GM23338 (cell line): ENCODE data around the gene GPI. TPM values are rescaled to one million over a fixed set of nuclear protein-coding genes. Genes with fewer than 3 reads are reported as not detected.

Experiments used
- ATAC-seq: fragments of 200-7000 bp; cut with Tn5 transposase; 3 replicates; pipeline ENCODE4 v1.9.1; 2020
- DNase-seq: peaks from one replicate; pipeline ENCODE4 v3.0.0-alpha.2; 2015; ENCODE audit warnings: low spot score
- H2AFZ ChIP-seq: fragments of 200-600 bp; sonication (generic); 2 replicates; pipeline ENCODE4 v1.8.0; 2016; ENCODE audit warnings: antibody characterized with exemption, mild to moderate bottlenecking, moderate library complexity
- H3F3A ChIP-seq: fragments of 200-600 bp; sonication (generic); replicated peaks from 2 replicates; pipeline ENCODE4 v1.8.0; 2017; ENCODE audit warnings: antibody characterized with exemption, mixed run types, low read depth
- H3K27ac ChIP-seq: fragments of 200-600 bp; sonication (generic); 2 replicates; pipeline ENCODE4 v1.6.1; 2016; ENCODE audit warnings: low read depth
- H3K27me3 ChIP-seq: fragments of 200-600 bp; sonication (generic); 2 replicates; pipeline ENCODE4 v1.8.0; 2016; ENCODE audit warnings: mild to moderate bottlenecking, mixed run types, moderate library complexity; ENCODE audit not compliant: insufficient read depth
- H3K36me3 ChIP-seq: fragments of 200-600 bp; sonication (generic); 2 replicates; pipeline ENCODE4 v1.8.0; 2016; ENCODE audit warnings: mild to moderate bottlenecking; ENCODE audit not compliant: insufficient read depth
- H3K4me1 ChIP-seq: fragments of 200-600 bp; sonication (generic); 2 replicates; pipeline ENCODE4 v1.8.0; 2016; ENCODE audit warnings: mild to moderate bottlenecking, moderate library complexity; ENCODE audit not compliant: insufficient read depth
- H3K4me2 ChIP-seq: fragments of 200-600 bp; sonication (generic); 2 replicates; pipeline ENCODE4 v1.7.1; 2017; ENCODE audit warnings: mixed run types
- H3K4me3 ChIP-seq: fragments of 200-600 bp; sonication (generic); 2 replicates; pipeline ENCODE4 v1.6.1; 2016; ENCODE audit warnings: mixed run types
- H3K79me2 ChIP-seq: fragments of 200-600 bp; sonication (generic); replicated peaks from 2 replicates; pipeline ENCODE4 v1.8.0; 2017; ENCODE audit warnings: mild to moderate bottlenecking; ENCODE audit not compliant: insufficient read depth
- H3K9me2 ChIP-seq: fragments of 200-600 bp; sonication (generic); 2 replicates; pipeline ENCODE4 v1.8.0; 2017; ENCODE audit not compliant: insufficient read depth
- H4K20me1 ChIP-seq: fragments of 200-600 bp; sonication (generic); replicated peaks from 2 replicates; pipeline ENCODE4 v1.8.0; 2017; ENCODE audit warnings: mild to moderate bottlenecking; ENCODE audit not compliant: insufficient read depth
- H3K27ac Mint-ChIP-seq: 2 replicates; pipeline ENCODE4 v1.8.0; 2020; ENCODE audit warnings: inconsistent platforms, mild to moderate bottlenecking, moderate library complexity, mixed read lengths
- H3K27me3 Mint-ChIP-seq: 3 replicates; pipeline ENCODE4 v1.8.0; 2022; ENCODE audit warnings: low read depth, mild to moderate bottlenecking, moderate library complexity, mixed read lengths, inconsistent platforms; ENCODE audit not compliant: insufficient read depth, poor library complexity
- H3K36me3 Mint-ChIP-seq: 3 replicates; pipeline ENCODE4 v1.8.0; 2021; ENCODE audit warnings: low read depth, mild to moderate bottlenecking, inconsistent platforms, moderate library complexity, mixed read lengths
- H3K4me1 Mint-ChIP-seq: 3 replicates; pipeline ENCODE4 v1.8.0; 2020; ENCODE audit warnings: mild to moderate bottlenecking, inconsistent platforms, mixed read lengths
- H3K4me3 Mint-ChIP-seq: 3 replicates; pipeline ENCODE4 v1.8.0; 2021; ENCODE audit warnings: moderate library complexity, mild to moderate bottlenecking, inconsistent platforms, mixed read lengths
- H3K9me3 Mint-ChIP-seq: 3 replicates; pipeline ENCODE4 v1.8.0; 2020; ENCODE audit warnings: moderate library complexity, mild to moderate bottlenecking, inconsistent platforms, mixed read lengths
- CREB1 ChIP-seq: fragments of 250-450 bp; sonication (Bioruptor Pico); IDR thresholded peaks from 2 replicates; pipeline ENCODE4 v1.5.0; 2020; ENCODE audit warnings: low read depth, mild to moderate bottlenecking, moderate library complexity
- ETS1 ChIP-seq: IDR thresholded peaks from 2 replicates; pipeline ENCODE4 v1.6.1; 2016; ENCODE audit warnings: antibody characterized with exemption
- EZH2 ChIP-seq: fragments of 200-600 bp; sonication (generic); IDR thresholded peaks from one replicate; pipeline ENCODE4 v1.8.0; 2017; ENCODE audit warnings: antibody characterized with exemption, mild to moderate bottlenecking, low read depth; ENCODE audit not compliant: unreplicated experiment
- JUNB ChIP-seq: IDR thresholded peaks from one replicate; pipeline ENCODE4 v1.6.1; 2016; ENCODE audit warnings: antibody characterized with exemption; ENCODE audit not compliant: unreplicated experiment
- ZNF114 ChIP-seq: fragments of 250-450 bp; sonication (Bioruptor Pico); IDR thresholded peaks from 2 replicates; pipeline ENCODE4 v1.5.0; 2020; ENCODE audit warnings: mild to moderate bottlenecking, moderate library complexity
- polyA plus RNA-seq: library from polyadenylated mRNA; unstranded; fragments of >200 nt; fragmentation: Nextera tagmentation; extraction: Ambion mirVana; gene quantifications from 2 replicates; pipeline ENCODE4 v1.2.1, GENCODE V29; 2016
- total RNA-seq: library from RNA; depleted of rRNA; stranded (reverse); fragments of >200 nt; shearing (Covaris generic); gene quantifications from 2 replicates; pipeline ENCODE4 v1.2.3, GENCODE V29; 2014
- TF ChIP-seq, protein P1 (sequence below): fragments of 250-450 bp; sonication (Bioruptor Pico); IDR thresholded peaks from 2 replicates; pipeline ENCODE4 v1.5.0; 2020; ENCODE audit warnings: mild to moderate bottlenecking, moderate library complexity

GPI gene
- total and polyA plus RNA-seq, 2 experiments from 2014 or later: 136 to 327 TPM

DNA sequence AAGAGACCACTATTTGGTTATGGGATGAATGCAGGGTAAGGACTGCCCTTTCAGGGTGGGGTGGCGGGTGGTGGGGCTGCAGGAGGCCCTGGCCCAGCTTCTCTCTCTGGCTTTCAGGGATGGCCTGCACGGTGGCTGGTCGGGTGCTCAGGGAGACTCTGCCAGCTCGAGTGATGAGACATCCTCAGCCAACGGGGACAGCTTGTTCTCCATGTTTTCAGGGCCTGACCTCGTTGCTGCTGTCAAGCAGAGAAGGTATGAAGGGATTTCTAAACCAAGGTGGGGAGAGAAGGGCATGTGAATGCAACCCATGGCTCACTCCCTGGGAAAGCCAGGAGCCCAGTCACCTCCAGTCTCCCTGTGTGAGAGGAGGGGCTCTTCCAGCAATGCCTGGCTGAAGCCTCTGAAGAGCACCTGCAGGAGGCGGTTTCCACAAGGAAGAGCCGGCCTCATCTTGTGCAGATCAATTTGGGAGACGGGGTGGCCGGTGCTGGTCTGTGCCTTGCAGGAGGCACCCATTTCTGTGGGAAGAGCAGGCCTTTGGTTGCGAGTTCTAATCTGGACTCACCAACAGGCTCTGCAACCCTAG is 16.0 kb upstream of the GPI start:
- Histone ChIP-seq H3K4me2 (no peak overlapping the region), H2AFZ (no peak overlapping the region), H3K36me3 (no peaks in the 10 kb centered on the region), H3K9me2 (no peaks in the 10 kb centered on the region), H4K20me1 (peaks cover 4% of the 10 kb centered on the region; the same call in 1 of the 2 replicates), H3K4me3 (no peak overlapping the region), H3K79me2 (no peaks in the 10 kb centered on the region), H3K4me1 (no peaks in the 10 kb centered on the region), H3K27me3 (no peaks in the 10 kb centered on the region), H3K27ac (no peak overlapping the region), H3F3A (0 out of 2 replicates have a peak, but pooled peaks cover 6% of the 10 kb centered on the region)
- H3K27me3 Mint-ChIP-seq: no peaks in the 10 kb centered on the region
- no peak for DNase-seq
- H3K27ac Mint-ChIP-seq: no peak overlapping the region
- no peak for TF ChIP-seq JUNB
- no peak for TF ChIP-seq CREB1 (CRISPR knock-in tag)
- no peak for TF ChIP-seq ZNF114 (CRISPR knock-in tag)
- TF ChIP-seq ETS1: no peak
- H3K4me1 Mint-ChIP-seq: no peaks in the 10 kb centered on the region
- no peak for ATAC-seq
- H3K9me3 Mint-ChIP-seq: no peaks in the 10 kb centered on the region
- peaks cover 21% of the 10 kb centered on the region for H3K36me3 Mint-ChIP-seq
- H3K4me3 Mint-ChIP-seq: no peak overlapping the region

DNA sequence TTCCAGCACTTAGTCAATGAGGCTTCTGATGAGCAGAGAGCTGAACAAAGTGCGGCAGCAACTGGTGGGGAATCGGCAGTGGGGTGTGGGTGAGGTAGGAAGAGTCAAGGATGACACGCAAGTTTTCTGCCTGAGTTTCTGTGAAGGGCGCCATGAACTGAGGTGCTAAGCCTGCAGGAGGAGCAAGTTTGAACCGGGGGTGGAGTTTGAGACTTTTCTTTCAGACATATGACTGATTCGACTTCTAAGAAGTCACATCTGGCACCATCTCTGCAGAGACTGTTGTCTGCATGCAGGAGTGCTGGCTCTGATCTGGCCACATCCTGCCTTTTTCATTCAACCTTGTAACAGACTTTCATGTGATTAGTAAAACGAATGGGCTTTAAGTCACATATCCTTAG is 14.8 kb upstream of the GPI start:
- H3K4me3 Mint-ChIP-seq: no peak overlapping the region
- H4K20me1 ChIP-seq: peaks cover 4% of the 10 kb centered on the region; the same call in 1 of the 2 replicates
- H3K27me3 ChIP-seq: no peaks in the 10 kb centered on the region
- H3K9me3 Mint-ChIP-seq: no peaks in the 10 kb centered on the region
- H3K36me3 Mint-ChIP-seq: peaks cover 25% of the 10 kb centered on the region
- no peak overlapping the region for H3K4me3 ChIP-seq
- no peak overlapping the region for H3K27ac ChIP-seq
- DNase-seq (no peak), ATAC-seq (no peak)
- H3K4me2 ChIP-seq: no peak overlapping the region
- no peaks in the 10 kb centered on the region for H3K79me2 ChIP-seq
- no peak overlapping the region for H3K27ac Mint-ChIP-seq
- no peak overlapping the region for H2AFZ ChIP-seq
- H3K9me2 ChIP-seq: no peaks in the 10 kb centered on the region
- H3F3A ChIP-seq: 0 out of 2 replicates have a peak, but pooled peaks cover 6% of the 10 kb centered on the region
- H3K4me1 Mint-ChIP-seq: no peaks in the 10 kb centered on the region
- no peaks in the 10 kb centered on the region for H3K4me1 ChIP-seq
- TF ChIP-seq, protein P1, sequence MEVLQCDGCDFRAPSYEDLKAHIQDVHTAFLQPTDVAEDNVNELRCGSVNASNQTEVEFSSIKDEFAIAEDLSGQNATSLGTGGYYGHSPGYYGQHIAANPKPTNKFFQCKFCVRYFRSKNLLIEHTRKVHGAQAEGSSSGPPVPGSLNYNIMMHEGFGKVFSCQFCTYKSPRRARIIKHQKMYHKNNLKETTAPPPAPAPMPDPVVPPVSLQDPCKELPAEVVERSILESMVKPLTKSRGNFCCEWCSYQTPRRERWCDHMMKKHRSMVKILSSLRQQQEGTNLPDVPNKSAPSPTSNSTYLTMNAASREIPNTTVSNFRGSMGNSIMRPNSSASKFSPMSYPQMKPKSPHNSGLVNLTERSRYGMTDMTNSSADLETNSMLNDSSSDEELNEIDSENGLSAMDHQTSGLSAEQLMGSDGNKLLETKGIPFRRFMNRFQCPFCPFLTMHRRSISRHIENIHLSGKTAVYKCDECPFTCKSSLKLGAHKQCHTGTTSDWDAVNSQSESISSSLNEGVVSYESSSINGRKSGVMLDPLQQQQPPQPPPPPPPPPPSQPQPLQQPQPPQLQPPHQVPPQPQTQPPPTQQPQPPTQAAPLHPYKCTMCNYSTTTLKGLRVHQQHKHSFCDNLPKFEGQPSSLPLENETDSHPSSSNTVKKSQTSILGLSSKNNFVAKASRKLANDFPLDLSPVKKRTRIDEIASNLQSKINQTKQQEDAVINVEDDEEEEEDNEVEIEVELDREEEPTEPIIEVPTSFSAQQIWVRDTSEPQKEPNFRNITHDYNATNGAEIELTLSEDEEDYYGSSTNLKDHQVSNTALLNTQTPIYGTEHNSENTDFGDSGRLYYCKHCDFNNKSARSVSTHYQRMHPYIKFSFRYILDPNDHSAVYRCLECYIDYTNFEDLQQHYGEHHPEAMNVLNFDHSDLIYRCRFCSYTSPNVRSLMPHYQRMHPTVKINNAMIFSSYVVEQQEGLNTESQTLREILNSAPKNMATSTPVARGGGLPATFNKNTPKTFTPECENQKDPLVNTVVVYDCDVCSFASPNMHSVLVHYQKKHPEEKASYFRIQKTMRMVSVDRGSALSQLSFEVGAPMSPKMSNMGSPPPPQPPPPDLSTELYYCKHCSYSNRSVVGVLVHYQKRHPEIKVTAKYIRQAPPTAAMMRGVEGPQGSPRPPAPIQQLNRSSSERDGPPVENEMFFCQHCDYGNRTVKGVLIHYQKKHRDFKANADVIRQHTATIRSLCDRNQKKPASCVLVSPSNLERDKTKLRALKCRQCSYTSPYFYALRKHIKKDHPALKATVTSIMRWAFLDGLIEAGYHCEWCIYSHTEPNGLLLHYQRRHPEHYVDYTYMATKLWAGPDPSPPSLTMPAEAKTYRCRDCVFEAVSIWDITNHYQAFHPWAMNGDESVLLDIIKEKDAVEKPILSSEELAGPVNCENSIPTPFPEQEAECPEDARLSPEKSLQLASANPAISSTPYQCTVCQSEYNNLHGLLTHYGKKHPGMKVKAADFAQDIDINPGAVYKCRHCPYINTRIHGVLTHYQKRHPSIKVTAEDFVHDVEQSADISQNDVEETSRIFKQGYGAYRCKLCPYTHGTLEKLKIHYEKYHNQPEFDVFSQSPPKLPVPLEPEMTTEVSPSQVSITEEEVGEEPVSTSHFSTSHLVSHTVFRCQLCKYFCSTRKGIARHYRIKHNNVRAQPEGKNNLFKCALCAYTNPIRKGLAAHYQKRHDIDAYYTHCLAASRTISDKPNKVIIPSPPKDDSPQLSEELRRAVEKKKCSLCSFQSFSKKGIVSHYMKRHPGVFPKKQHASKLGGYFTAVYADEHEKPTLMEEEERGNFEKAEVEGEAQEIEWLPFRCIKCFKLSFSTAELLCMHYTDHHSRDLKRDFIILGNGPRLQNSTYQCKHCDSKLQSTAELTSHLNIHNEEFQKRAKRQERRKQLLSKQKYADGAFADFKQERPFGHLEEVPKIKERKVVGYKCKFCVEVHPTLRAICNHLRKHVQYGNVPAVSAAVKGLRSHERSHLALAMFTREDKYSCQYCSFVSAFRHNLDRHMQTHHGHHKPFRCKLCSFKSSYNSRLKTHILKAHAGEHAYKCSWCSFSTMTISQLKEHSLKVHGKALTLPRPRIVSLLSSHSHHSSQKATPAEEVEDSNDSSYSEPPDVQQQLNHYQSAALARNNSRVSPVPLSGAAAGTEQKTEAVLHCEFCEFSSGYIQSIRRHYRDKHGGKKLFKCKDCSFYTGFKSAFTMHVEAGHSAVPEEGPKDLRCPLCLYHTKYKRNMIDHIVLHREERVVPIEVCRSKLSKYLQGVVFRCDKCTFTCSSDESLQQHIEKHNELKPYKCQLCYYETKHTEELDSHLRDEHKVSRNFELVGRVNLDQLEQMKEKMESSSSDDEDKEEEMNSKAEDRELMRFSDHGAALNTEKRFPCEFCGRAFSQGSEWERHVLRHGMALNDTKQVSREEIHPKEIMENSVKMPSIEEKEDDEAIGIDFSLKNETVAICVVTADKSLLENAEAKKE (CRISPR knock-in tag): no peak
- TF ChIP-seq ETS1: no peak
- TF ChIP-seq EZH2: no peak
- TF ChIP-seq ZNF114 (CRISPR knock-in tag): no peak
- no peaks in the 10 kb centered on the region for H3K36me3 ChIP-seq
- no peaks in the 10 kb centered on the region for H3K27me3 Mint-ChIP-seq
